GM19372 (cell line): Measurements from ENCODE around the gene PDZRN4.
"Not testable (repeated sequence)": the region's sequence is repeated elsewhere in the genome, so short reads cannot be mapped to it uniquely, and the experiment has no call there.

ENCODE experiments used
- ATAC-seq: cut with Tn5 transposase; IDR thresholded peaks from one replicate; pipeline ENCODE4 v1.9.1; 2021; ENCODE audit warnings: mild to moderate bottlenecking, low read depth, moderate library complexity; ENCODE audit not compliant: unreplicated experiment

PDZRN4 gene

GRCh38 chr12:41277946-41278267 lies 89.8 kb downstream of the PDZRN4 start:
- no peak for ATAC-seq

- not testable (repeated sequence) for ATAC-seq
Observed at GRCh38 chr12:41280341-41281095, 92.4 kb downstream of the PDZRN4 start.

DNA sequence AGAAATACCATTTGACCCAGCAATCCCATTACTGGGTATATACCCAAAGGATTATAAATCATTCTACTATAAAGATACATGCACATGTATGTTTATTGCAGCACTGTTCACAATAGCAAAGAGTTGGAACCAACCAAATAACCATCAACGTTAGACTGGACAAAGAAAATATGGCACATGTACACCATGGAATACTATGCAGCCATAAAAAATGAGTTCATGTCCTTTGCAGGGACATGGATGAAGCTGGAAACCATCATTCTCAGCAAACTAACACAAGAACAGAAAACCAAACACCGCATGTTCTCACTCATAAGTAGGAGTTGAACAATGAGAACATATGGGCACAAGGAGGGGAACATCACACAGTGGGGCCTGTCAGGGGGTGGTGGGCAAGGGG lies 97.3 kb downstream of the PDZRN4 start:
- ATAC-seq, result not testable (repeated sequence)

DNA sequence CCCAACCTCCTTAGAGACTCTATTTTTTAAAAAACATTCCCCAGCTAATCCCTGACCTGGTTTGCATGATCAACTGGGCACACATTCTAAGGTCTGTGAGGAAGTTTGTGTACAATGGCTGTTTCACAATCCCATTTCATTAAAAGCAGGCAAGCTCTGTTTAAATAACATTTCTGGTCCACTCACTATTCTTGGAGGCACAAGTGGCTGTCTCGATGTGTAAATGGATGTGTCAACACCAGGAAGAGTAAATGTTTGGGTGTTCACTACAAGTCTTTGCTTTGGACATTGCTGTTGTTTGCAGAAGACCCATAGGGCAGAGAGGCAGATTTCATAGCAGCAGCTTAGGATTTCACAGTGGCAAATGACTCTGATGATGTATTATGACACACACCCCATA lies 98.3 kb downstream of the PDZRN4 start:
- no peak for ATAC-seq

DNA sequence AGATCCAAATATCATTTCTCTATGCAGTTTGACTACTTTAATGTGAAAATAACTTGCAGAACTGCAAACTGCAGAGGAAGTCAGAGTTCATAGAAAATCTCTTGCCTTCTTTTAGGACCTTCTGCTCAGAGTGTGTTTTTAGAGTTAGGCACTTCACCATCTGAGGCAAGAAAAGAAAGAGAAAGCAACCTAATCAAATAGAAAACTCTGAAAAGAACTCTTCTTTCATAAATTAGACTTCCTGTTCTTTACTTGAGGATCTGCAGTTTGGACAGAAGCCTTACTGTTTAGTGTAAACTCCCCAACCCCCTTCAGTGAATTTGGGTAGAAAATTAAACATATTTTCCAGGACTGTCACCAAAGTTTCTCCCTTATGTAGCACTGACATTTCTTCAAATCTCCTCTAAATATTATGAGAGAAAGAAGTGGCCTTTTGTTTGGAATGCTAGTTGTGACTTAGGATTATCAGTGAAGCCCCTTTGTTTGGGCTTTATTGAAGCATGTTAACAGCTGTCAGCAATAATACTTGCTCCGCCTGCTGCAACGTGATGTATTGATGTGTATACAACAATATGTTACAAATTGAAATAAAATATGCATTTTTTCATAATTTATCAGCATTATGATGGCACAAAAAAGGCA lies 99.5 kb downstream of the PDZRN4 start:
- no peak for ATAC-seq

DNA sequence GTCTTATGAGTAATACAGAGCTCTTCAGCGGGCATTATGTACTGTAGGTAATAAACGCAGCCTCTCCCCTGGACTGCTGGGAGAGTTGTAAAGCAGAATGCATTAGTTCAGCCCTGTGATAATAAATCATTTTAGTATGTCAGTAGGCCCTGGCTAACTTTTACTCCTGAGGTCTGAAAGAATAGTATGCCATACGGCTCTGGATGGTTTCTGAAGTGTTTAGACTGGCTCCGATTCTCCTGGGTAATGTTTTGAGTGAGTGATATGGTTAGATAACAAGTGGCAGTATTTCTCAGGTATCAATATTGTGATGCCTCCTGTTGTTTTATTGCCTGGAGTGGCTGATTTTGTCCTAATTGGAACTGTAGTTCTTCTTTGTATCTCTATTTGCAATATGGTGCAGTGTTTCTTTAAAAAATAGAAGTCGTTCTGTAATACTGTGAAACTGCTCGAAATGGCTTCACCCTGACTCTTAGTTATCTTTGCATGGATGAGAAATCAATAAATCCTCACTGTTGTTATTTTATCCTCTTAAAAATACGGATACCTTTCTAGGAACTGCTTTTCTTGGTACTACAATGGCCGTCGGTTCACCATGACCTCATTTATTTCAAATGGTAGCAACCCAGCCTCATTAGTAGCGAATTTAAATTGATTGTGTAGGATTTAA lies 100.2 kb downstream of the PDZRN4 start:
- ATAC-seq, result no peak

DNA sequence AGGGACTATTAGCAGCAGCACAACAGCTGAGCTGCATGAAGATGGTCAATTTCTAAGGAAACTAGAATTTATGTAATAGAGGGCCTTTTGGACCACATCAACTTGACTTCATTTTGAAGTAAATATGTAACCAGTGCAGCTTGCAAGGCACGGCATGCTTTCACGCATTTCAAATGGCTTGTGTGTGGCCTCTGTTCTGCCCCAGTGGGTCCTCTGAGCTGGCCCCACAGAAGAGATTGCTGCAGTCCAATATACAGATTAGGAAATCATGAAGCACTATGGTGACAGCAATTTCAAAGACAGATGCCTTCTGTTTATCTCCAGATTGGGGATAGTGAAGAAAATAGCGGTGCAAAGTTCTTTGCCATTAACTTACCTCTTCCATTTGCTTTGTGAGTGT lies 101.4 kb downstream of the PDZRN4 start:
- ATAC-seq, result no peak

- ATAC-seq, result no peak
Observed at GRCh38 chr12:41293011-41293410, 104.9 kb downstream of the PDZRN4 start.

GRCh38 chr12:41293461-41293860 lies 105.3 kb downstream of the PDZRN4 start:
- no peak for ATAC-seq

DNA sequence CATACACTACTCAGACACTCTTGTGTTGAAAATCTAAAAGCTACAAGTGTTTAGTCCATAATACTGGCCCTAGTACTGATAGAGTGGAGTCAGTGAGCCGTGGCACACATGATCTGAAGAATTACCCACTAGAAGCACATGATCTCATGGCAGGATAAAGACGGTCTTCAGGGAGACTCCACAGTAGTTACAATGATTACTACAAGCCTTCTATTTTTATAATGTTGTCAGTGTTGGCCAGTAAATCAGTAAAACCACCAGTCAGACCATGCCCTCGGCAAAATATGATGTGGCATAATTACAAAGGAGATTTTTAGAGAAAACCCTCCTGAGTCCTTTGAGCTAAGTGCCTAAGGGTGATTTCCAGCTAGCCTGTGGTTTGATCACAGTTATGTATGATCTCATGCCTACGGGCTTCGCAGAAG lies 114.9 kb downstream of the PDZRN4 start:
- no peak for ATAC-seq

- ATAC-seq, result no peak
Observed at GRCh38 chr12:41304526-41304925, 116.4 kb downstream of the PDZRN4 start.

DNA sequence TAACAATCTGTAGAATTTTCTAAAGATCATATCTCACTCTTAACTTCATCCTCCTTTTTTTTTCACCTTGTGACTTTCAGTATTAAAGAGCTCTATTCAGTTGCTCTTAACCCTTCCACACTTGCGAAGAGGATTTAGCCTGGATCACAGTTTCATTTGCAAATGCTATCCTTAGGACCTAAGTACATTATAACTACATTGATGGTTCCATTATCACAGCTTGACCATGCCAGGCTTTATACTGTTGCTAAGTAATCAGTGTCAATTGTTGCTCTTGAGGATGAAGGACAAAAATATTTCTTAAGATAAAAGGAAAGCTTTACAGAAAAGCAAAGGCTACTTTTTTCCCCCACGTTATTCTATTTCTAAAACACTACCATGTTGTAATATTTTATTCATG lies 122.2 kb downstream of the PDZRN4 start:
- ATAC-seq, result no peak

GRCh38 chr12:41311883-41312282 lies 123.8 kb downstream of the PDZRN4 start:
- no peak for ATAC-seq

GRCh38 chr12:41312451-41312850 lies 124.3 kb downstream of the PDZRN4 start:
- ATAC-seq, result not testable (repeated sequence)

DNA sequence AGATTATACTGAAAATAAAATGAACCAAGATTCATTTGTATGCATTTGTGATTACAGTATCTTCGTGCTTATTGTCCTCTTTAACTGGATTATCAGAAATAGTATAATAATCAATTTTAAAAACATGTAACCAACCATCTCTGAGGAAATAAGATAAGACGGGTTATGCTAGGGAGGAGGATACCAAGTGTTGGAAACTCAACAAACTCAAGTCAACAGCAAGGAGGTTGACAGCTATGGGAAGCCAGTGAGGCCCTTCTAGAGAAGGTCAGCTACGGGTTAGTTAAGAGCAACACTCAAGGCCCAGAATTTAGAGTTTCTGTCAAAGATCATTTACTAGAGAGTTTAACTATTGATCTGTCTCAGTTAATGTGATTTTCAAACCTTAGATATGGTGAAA lies 137.2 kb downstream of the PDZRN4 start:
- no peak for ATAC-seq

GRCh38 chr12:41327096-41327895 lies 139.2 kb downstream of the PDZRN4 start:
- no peak for ATAC-seq

- ATAC-seq, result no peak
Observed at GRCh38 chr12:41333974-41334373, 145.9 kb downstream of the PDZRN4 start.

DNA sequence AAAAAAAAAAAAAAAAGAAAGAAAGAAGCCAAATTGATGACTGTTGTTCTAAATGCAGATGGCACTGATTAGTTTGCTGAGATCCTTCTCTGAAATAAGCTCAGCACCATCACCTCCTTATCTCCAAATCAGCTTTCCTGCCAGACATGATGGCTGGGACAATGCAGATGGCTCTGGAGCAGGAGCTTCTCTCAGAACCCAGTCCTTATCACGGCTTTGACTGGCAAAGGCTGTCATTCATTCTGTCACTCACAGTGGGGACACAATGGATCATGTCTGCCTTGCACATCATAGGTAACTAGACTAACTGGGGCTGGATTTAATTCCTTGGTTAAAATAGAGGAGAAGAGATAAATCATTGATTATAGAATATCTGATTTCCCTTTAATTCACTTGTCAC lies 146.3 kb downstream of the PDZRN4 start:
- ATAC-seq, result no peak

GRCh38 chr12:41336041-41336549 lies 148.0 kb downstream of the PDZRN4 start:
- no peak for ATAC-seq

DNA sequence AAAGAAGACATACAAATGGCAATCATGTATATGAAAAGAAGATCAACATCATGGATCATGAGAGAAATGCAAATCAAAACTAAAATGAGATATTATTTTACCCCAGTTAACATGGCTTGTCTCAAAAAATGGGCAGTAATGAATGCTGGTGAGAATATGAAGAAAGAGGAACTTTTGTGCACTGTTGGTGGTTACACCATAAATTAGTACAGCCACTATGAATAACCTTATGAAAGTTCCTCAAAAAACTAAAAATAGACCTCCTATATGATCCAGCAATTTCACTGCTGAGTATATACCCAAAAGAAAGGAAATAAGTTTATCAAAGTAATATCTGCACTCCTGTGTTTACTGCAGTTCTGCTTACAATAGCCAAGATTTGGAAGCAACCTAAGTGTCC lies 151.7 kb downstream of the PDZRN4 start:
- ATAC-seq, result no peak
